H4 (cell line): ENCODE data around the gene PGAM2. TPM values are rescaled to one million over a fixed set of nuclear protein-coding genes. Genes with fewer than 3 reads are reported as not detected.

Source experiments
- DNase-seq: peaks from one replicate; pipeline ENCODE4 v3.0.0-alpha.2; 2015; ENCODE audit warnings: low spot score
- total RNA-seq: library from RNA; depleted of rRNA; stranded (reverse); fragments of >200 nt; shearing (Covaris generic); gene quantifications from 2 replicates; pipeline ENCODE4 v1.2.3, GENCODE V29; 2014

Gene PGAM2
- total RNA-seq, 1 experiment from 2014 or later = not detected

- DNase-seq = no peak
Measured at GRCh38 chr7:44067064-44067951, 1.9 kb upstream of the PGAM2 start.

GRCh38 chr7:44066494-44067063 is 1.2 kb upstream of the PGAM2 start:
- no peak for DNase-seq

- DNase-seq = no peak
Measured at GRCh38 chr7:44066111-44066460, 719 bp upstream of the PGAM2 start.

GRCh38 chr7:44064791-44065430 is 456 bp downstream of the PGAM2 start:
- DNase-seq = no peak

GRCh38 chr7:44063894-44064651 is 1.3 kb downstream of the PGAM2 start:
- no peak for DNase-seq

- DNase-seq = no peak
Measured at GRCh38 chr7:44063547-44063893, 1.8 kb downstream of the PGAM2 start.

- no peak for DNase-seq
Measured at GRCh38 chr7:44062903-44063295, 2.5 kb downstream of the PGAM2 start.

- no peak for DNase-seq
Measured at GRCh38 chr7:44062180-44062902, 3.0 kb downstream of the PGAM2 start.

GRCh38 chr7:44061645-44062179 is 3.7 kb downstream of the PGAM2 start:
- no peak for DNase-seq

GRCh38 chr7:44060948-44061644 is 4.3 kb downstream of the PGAM2 start:
- no peak for DNase-seq

GRCh38 chr7:44060091-44060947 is 5.0 kb downstream of the PGAM2 start:
- DNase-seq = no peak

- no peak for DNase-seq
Measured at GRCh38 chr7:44059219-44060090, 5.9 kb downstream of the PGAM2 start.

GRCh38 chr7:44058759-44059218 is 6.6 kb downstream of the PGAM2 start:
- no peak for DNase-seq

GRCh38 chr7:44057849-44058758 is 7.3 kb downstream of the PGAM2 start:
- DNase-seq = no peak

GRCh38 chr7:44057181-44057848 is 8.1 kb downstream of the PGAM2 start:
- DNase-seq = no peak

GRCh38 chr7:44056681-44057080 is 8.7 kb downstream of the PGAM2 start:
- DNase-seq = no peak

GRCh38 chr7:44052771-44053365 is 12.5 kb downstream of the PGAM2 start:
- no peak for DNase-seq
